MV-4-11 (cell line): ENCODE data around the gene PIANP.
A peak's percentile ranks its signal among the peaks of the same experiment; 100 is the strongest.
"Not testable (repeated sequence)": the region's sequence is repeated elsewhere in the genome, so short reads cannot be mapped to it uniquely, and the experiment has no call there.

ENCODE experiments used
- DNase-seq: peaks from one replicate; lab custom pipeline; 2025; lab: John Stamatoyannopoulos, UW

PIANP gene

GRCh38 chr12:6700646-6701051, at the start of gene PIANP:
Gene PIANP, minus strand, starts transcription at chr12:6700815. Its CDS starts 2,754 bp downstream, at chr12:6698061.
- DNase-seq, result no peak

- no peak for DNase-seq
These were observed 48.1 kb upstream of the PIANP start for GRCh38 chr12:6748761-6749160.

GRCh38 chr12:6747216-6747615, 46.6 kb upstream of the PIANP start:
- DNase-seq, result no peak

- peak; percentile 89 for DNase-seq
These were observed 45.3 kb upstream of the PIANP start for GRCh38 chr12:6745741-6746525.

- DNase-seq, result not testable (repeated sequence)
These were observed 42.7 kb upstream of the PIANP start for GRCh38 chr12:6743300-6743699.

GRCh38 chr12:6742834-6743233, 42.2 kb upstream of the PIANP start:
- no peak for DNase-seq

- DNase-seq, result not testable (repeated sequence)
These were observed 41.5 kb upstream of the PIANP start for GRCh38 chr12:6742080-6742479.

GRCh38 chr12:6736754-6737153, 36.1 kb upstream of the PIANP start:
- DNase-seq, result no peak

- peak; percentile 22 for DNase-seq
These were observed 35.0 kb upstream of the PIANP start for GRCh38 chr12:6735448-6736191.

GRCh38 chr12:6734506-6735387, 34.1 kb upstream of the PIANP start:
- no peak for DNase-seq

- DNase-seq, result no peak
These were observed 29.6 kb upstream of the PIANP start for GRCh38 chr12:6730169-6730568.

GRCh38 chr12:6729186-6729585, 28.6 kb upstream of the PIANP start:
- DNase-seq, result no peak

GRCh38 chr12:6725350-6725749, 24.7 kb upstream of the PIANP start:
- no peak for DNase-seq

- peak; percentile 78 for DNase-seq
These were observed 23.8 kb upstream of the PIANP start for GRCh38 chr12:6724409-6724797.

GRCh38 chr12:6723607-6724408, 23.2 kb upstream of the PIANP start, which contains the start of gene COPS7A:
Gene COPS7A, plus strand, starts transcription at chr12:6724046. Its CDS starts 611 bp downstream, at chr12:6724657.
- DNase-seq, result peak; percentile 99

GRCh38 chr12:6722863-6723262, 22.2 kb upstream of the PIANP start:
- DNase-seq, result no peak

GRCh38 chr12:6716874-6717437, 16.3 kb upstream of the PIANP start:
- DNase-seq, result no peak

- DNase-seq, result not testable (repeated sequence)
These were observed 15.6 kb upstream of the PIANP start for GRCh38 chr12:6716031-6716873.

- DNase-seq, result no peak
These were observed 8.4 kb upstream of the PIANP start for GRCh38 chr12:6708960-6709394.

- not testable (repeated sequence) for DNase-seq
These were observed 7.7 kb upstream of the PIANP start for GRCh38 chr12:6708351-6708750.
